Muscle of leg (tissue), 11 donors: ENCODE measurements around the gene DUS1L. TPM values are rescaled to one million over a fixed set of nuclear protein-coding genes. Genes with fewer than 3 reads are reported as not detected.

Experiments used
- DNase-seq: peaks from one replicate; pipeline ENCODE4 v3.0.0; 2013
- H3K27ac ChIP-seq: one replicate; pipeline ENCODE4 v1.5.1; 2013; ENCODE audit warnings: mild to moderate bottlenecking, low read length, control low read depth
- H3K27me3 ChIP-seq: one replicate; pipeline ENCODE4 v1.6.1; 2013; ENCODE audit warnings: low read length; ENCODE audit not compliant: control insufficient read depth, insufficient read depth
- H3K36me3 ChIP-seq: one replicate; pipeline ENCODE4 v1.6.1; 2013; ENCODE audit warnings: low read length; ENCODE audit not compliant: control insufficient read depth, insufficient read depth
- H3K4me1 ChIP-seq: one replicate; pipeline ENCODE4 v1.6.1; 2013; ENCODE audit warnings: low read length; ENCODE audit not compliant: control insufficient read depth, insufficient read depth
- H3K4me3 ChIP-seq: one replicate; pipeline ENCODE4 v1.5.1; 2013; ENCODE audit warnings: low read length, control low read depth
- H3K9me3 ChIP-seq: replicated peaks from 2 replicates; pipeline ENCODE4 v1.6.1; 2013; ENCODE audit warnings: low read depth, low read length; ENCODE audit not compliant: control insufficient read depth
- WGBS: methylation state at CpG from one replicate; pipeline ENCODE4 v1.1.5; 2013; ENCODE audit warnings: missing lambda C conversion rate; ENCODE audit not compliant: insufficient coverage; 5-methylcytosine and 5-hydroxymethylcytosine counted together
- polyA plus RNA-seq, 8 donors: library from polyadenylated mRNA; unstranded; fragments of 120-200 nt; gene quantifications; one replicate each; pipeline versions ENCODE4 v1.2.1 to v1.2.3, GENCODE V29; 2013; ENCODE audit warnings: inconsistent platforms in 1 of 8, low replicate concordance in 1 of 8; ENCODE audit not compliant: insufficient read length in 8 of 8, insufficient read depth in 1 of 8
- total RNA-seq: library from RNA; stranded (reverse); fragments of 120-200 nt; gene quantifications from one replicate; pipeline ENCODE4 v1.2.4, GENCODE V29; 2013

Gene DUS1L
- total and polyA plus RNA-seq, 9 donors: 43.6 to 73.5 (median 59.1) TPM

DNA sequence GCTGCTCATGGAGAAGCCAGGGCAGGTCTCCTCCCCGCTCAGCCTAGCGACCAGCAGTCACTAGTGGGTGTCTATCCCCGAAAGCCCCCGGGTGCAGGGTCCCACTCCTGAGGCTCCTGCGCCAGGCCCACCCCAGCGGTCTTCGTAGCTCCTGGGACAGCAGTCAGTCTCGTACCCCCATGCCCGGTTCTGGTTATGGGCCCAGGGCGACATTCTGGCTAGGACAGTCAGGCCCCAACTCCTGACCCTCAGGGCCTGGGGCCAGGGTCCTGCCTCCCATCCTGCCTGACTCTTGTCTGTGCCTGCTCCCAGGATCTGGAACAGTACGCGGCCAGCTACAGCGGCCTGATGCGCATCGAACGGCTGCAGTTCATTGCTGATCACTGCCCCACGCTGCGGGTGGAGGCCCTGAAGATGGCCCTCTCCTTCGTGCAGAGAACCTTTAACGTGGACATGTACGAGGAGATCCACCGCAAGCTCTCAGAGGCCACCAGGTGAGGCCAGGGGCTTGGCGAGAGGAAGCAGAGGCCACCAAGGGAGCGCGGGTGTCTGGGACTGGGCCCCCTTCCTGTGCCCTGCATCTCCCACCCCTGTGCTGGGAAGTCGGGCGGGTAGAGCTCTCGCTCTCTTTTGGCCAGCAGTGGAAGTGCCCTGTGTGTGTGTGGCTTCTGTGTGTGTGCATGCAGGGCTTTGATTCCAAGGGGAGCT lies 11.9 kb downstream of the DUS1L start:
- peaks cover 73% of the 10 kb centered on the region for H3K36me3 ChIP-seq
- no peak for DNase-seq
- H3K4me3 ChIP-seq: no peak overlapping the region
- no peaks in the 10 kb centered on the region for H3K27me3 ChIP-seq
- H3K9me3 ChIP-seq: no peaks in the 10 kb centered on the region
- no peak overlapping the region for H3K27ac ChIP-seq
- WGBS: 93% methylated on average over 25 of the region's 28 CpGs
- H3K4me1 ChIP-seq: peaks cover 25% of the 10 kb centered on the region

DNA sequence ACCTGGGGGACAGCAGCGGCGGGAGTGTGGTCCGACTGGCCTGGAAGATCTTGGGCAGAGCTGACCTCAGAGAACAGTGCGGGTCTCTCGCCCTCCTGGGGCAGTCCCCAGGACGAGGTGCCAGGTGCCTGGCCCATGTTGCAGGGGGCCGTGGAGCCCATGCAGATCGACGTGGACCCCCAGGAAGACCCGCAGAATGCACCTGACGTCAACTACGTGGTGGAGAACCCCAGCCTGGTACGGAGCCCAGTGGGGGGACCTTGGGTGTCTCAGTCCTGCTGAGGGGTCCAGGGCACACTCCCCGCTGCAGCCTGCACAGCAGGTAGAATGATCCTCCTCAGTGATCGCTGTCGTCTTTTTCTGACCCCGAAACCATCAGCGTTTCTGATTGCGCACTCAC lies 12.5 kb downstream of the DUS1L start:
- no peaks in the 10 kb centered on the region for H3K9me3 ChIP-seq
- WGBS: 87% methylated on average over 19 of the region's 19 CpGs
- no peaks in the 10 kb centered on the region for H3K27me3 ChIP-seq
- no peak overlapping the region for H3K27ac ChIP-seq
- DNase-seq: no peak
- H3K36me3 ChIP-seq: peaks cover 73% of the 10 kb centered on the region
- no peak overlapping the region for H3K4me3 ChIP-seq
- H3K4me1 ChIP-seq: peaks cover 25% of the 10 kb centered on the region

DNA sequence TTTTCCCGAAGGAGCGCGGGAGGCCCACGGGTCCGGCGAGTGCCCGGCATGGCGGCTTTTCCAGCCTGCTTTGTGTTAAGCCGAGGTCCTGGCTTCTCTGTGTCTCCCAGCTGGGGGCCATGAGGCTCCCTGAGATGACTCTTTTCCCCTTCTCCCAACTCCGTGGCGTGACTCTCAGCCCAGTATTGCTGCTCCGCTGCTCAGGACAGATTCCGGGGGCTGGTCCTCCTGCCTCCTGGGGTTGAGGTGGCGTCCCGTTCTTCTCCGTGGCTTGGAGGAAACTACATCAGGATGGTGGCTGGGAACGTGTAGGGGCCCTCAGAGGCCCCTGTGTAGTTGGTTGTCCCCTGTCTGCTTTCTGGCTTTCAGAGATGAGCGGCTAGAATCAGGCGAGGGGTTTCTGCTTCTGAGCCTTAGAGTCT lies 13.0 kb downstream of the DUS1L start:
- peaks cover 25% of the 10 kb centered on the region for H3K4me1 ChIP-seq
- no peak for DNase-seq
- peaks cover 73% of the 10 kb centered on the region for H3K36me3 ChIP-seq
- 11% methylated on average over 12 of the region's 19 CpGs for WGBS
- no peaks in the 10 kb centered on the region for H3K27me3 ChIP-seq
- no peaks in the 10 kb centered on the region for H3K9me3 ChIP-seq
- H3K4me3 ChIP-seq: peak overlapping the region; percentile 68
- no peak overlapping the region for H3K27ac ChIP-seq

DNA sequence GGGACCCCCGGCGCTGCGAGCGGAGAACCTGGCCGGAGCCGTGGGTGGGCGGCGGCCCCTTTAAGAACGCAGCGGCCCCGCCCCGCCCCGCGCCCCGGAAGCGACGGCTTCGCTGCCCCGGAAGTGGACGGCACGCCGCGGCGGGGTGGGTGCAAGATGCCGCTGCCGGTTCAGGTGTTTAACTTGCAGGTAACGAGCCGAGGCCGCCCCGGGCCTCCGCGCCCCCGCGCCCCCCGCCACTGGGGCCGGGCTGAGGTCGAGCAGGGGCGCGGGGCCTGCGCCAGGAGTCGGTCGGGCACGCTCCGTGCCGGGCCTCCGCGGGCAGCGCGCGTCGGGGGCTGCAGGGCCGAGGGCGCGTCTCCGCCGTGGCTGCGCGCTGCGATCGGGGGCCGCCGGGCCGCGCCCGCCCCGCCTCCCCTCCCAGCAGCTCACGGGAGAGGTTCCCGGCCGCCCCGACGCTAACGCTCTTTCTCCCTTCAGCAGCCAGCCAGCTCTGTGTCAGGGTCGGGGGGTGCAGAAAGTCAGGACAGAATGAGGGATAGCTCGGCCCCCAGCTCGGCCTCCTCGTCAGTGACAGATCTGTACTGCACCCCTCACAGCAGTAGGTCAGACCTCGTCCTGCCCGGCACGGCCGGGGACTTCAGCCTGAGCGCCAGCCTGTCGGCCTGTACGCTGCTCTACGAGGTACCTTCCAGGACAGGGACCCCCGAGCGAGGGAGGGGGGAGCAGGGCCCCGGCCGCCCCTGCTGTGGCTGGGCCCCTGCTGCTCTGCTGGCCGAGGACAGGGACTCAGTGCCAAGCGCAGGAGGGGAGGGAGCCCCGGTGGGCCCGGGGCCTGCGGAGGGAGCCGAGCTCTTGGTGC lies 13.6 kb downstream of the DUS1L start, which contains the start of the genes GPS1 and RFNG:
Gene GPS1, plus strand, starts transcription at position 123 of the 862 bp plus-strand sequence. Its CDS starts 34 bp downstream, at position 157.
Gene RFNG, minus strand, starts transcription at position 36 of the 862 bp plus-strand sequence. CDS start 45 bp downstream, outside the sequence.
- H3K27ac ChIP-seq: no peak within 1 kb of the TSS
- H3K9me3 ChIP-seq: no peaks in the 10 kb centered on the region
- peaks cover 25% of the 10 kb centered on the region for H3K4me1 ChIP-seq
- under 1% methylated on average over 88 of the region's 94 CpGs for WGBS
- H3K27me3 ChIP-seq: no peaks in the 10 kb centered on the region
- DNase-seq: peak; percentile 85
- peaks cover 73% of the 10 kb centered on the region for H3K36me3 ChIP-seq
- H3K4me3 ChIP-seq: peak within 1 kb of the TSS; percentile 68

DNA sequence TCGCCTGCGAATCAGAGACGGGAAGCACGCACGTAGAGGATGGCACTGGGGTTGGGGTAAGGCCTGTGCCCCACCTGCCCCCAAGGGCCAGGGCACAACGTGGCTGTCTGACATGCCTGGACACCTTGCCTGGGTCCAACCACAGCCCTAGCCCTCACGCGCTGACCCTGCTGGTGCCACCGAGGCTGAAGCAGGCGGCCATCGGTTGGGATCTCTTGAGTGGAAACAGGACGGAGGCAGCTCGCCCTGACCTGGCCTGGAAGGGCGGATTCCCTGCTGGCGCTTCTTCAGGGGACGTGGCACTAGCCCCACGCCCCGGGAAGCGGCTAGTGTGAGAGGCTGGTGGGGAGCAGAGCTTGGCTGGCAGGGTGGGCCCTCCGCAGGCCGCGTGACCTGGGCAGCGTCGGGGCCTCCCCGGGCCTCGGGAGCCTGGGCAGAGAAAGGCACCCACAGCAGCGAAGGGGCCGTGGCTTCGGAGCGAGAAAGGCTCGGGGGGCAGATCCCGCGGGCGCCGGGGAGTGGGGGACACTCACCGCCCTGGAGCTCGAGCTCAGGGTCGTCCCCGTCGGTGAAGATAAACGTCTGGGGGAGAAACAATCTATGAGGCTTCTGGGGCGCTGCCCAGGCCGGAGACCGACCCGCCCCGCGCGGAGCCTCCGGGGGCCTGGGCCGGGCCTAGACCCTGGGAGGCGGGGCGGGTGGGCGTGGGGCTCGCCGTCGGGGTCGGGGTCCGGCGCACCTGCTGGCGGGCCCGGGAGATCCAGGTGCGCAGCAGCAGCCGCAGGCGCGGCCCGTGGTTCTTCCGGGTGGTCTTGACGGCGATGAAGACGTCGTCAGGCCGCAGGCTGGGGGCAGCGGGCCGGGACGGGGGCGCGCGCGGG lies 14.6 kb downstream of the DUS1L start:
- H3K9me3 ChIP-seq: no peaks in the 10 kb centered on the region
- H3K27ac ChIP-seq: no peak overlapping the region
- H3K4me3 ChIP-seq: peak overlapping the region; percentile 64
- peaks cover 25% of the 10 kb centered on the region for H3K4me1 ChIP-seq
- H3K36me3 ChIP-seq: peaks cover 70% of the 10 kb centered on the region
- WGBS: 11% methylated on average over 79 of the region's 79 CpGs
- no peaks in the 10 kb centered on the region for H3K27me3 ChIP-seq
- DNase-seq: no peak

DNA sequence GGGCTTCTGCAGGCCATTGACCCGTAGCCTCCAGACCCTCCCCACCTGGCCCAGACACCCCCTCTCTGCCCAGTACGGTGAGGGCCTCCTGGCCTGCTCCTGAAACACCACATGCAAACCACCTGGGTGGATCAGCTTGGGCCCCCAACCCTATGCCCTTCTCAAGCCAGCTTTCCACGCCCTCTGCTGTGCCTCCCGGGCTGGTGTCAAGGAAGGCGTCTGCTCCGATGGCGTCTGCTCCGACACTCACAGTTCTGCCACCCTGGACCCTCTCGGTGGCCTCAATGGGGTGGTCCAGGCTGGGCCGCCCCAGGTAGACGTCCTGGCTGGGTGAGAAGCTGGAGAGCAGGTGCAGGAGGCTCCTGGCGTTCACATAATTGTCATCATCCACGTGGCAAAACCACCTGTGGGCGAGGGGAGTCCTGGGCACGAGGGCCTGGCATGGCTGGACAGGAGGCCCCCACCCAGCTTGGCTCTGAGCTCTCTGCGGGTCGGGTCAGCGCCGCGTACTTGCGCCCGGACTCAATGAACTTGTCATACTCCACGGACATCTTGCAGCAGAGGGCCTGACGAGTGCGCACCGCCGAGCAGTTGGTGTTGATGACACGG lies 15.3 kb downstream of the DUS1L start:
- no peak overlapping the region for H3K27ac ChIP-seq
- H3K4me3 ChIP-seq: peak overlapping the region; percentile 64
- H3K36me3 ChIP-seq: peaks cover 63% of the 10 kb centered on the region
- H3K27me3 ChIP-seq: no peaks in the 10 kb centered on the region
- DNase-seq: no peak
- H3K4me1 ChIP-seq: peaks cover 25% of the 10 kb centered on the region
- WGBS: 86% methylated on average over 28 of the region's 28 CpGs
- no peaks in the 10 kb centered on the region for H3K9me3 ChIP-seq

DNA sequence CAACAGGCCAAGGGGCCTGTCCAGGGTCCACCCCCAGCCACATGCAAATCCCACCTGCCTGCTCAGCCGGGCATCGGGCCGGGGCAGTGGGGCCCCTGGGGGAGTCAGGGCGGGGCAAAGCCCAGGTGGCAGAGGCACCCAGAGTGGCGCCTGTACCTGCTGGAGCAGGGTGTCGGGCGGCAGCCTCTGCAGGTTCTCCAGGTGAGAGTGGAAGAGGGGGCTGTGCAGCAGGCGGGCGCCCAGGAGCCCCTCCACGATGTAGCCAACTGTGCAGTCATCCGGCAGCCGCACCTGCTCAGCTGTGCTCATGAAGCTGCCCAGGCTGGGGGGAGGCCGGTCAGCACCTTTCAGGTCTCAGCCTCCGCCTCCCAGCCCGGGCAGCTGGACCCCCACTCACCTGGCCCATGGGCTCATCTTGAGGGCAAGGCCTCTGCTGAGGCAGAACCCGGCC lies 16.1 kb downstream of the DUS1L start:
- Histone ChIP-seq H3K9me3 (no peaks in the 10 kb centered on the region), H3K27me3 (no peaks in the 10 kb centered on the region), H3K4me3 (no peak overlapping the region), H3K36me3 (peaks cover 56% of the 10 kb centered on the region), H3K4me1 (peaks cover 25% of the 10 kb centered on the region), H3K27ac (no peak overlapping the region)
- no peak for DNase-seq
- 92% methylated on average over 15 of the region's 16 CpGs for WGBS

DNA sequence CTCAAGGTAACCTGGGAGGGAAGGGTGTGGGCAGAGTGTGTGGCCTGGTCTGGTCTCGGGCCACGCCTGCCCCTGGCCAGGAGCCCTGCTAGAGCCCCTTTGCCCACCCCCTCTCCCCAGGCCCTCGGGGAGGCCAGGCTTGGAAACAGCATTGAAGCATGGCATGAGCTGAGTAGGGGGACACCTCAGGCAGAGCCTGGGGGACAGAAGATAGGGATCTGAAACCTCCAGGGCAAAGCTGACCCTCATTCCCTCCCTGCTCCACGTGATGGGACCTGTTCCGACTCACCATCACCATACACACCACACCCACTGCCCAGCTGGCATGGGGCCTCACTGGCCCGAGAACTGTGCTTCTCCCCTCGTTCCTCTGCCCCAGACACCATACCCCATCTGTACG lies 16.5 kb downstream of the DUS1L start:
- H3K4me1 ChIP-seq: peaks cover 25% of the 10 kb centered on the region
- WGBS: 67% methylated on average over 3 of the region's 8 CpGs
- H3K27me3 ChIP-seq: no peaks in the 10 kb centered on the region
- no peak overlapping the region for H3K4me3 ChIP-seq
- no peak for DNase-seq
- H3K36me3 ChIP-seq: peaks cover 51% of the 10 kb centered on the region
- H3K27ac ChIP-seq: no peak overlapping the region
- H3K9me3 ChIP-seq: no peaks in the 10 kb centered on the region

DNA sequence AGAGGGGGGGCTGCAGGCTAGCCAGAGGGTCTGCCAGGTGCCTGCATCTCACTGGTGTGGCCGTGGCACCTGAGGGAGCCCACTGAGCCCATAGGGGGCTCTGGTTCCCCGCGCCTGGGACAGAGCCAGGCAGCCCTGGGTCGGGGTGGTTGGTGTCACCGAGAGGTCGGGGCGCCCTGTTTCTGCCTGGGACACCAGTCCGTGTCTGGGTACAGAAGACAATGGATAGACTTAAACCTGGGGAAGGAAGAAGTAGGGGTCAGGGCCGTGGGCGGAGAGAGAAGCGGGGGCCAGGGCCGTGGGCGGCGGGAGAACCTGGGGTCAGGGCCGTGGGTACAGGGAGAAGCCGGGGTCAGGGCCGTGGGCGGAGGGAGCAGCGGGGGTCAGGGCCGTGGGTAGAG lies 17.0 kb downstream of the DUS1L start:
- 91% methylated on average over 19 of the region's 20 CpGs for WGBS
- no peak overlapping the region for H3K27ac ChIP-seq
- no peaks in the 10 kb centered on the region for H3K27me3 ChIP-seq
- H3K9me3 ChIP-seq: no peaks in the 10 kb centered on the region
- H3K4me1 ChIP-seq: peaks cover 24% of the 10 kb centered on the region
- H3K4me3 ChIP-seq: no peak overlapping the region
- peaks cover 46% of the 10 kb centered on the region for H3K36me3 ChIP-seq
- DNase-seq: no peak
